Keratinocyte (primary cell): ENCODE data around the gene EFNB3. TPM values are rescaled to one million over a fixed set of nuclear protein-coding genes. Genes with fewer than 3 reads are reported as not detected.

Experiments used
- DNase-seq: peaks from one replicate; pipeline ENCODE4 v3.0.0-alpha.2; 2011; ENCODE audit warnings: low read depth, missing footprints, low spot score
- FAIRE-seq: peaks from 2 replicates; lab custom pipeline; 2011; peaks lifted over from hg19 to GRCh38; lab: Jason Lieb, UNC
- H2AFZ ChIP-seq: 2 replicates; pipeline ENCODE4 v1.6.0; 2012; ENCODE audit warnings: low read length, control low read depth, inconsistent platforms; ENCODE audit not compliant: control insufficient read depth
- H3K27ac ChIP-seq: 2 replicates; pipeline ENCODE4 v1.5.1; 2011; ENCODE audit warnings: low read length; ENCODE audit not compliant: control insufficient read depth, insufficient read depth
- H3K27me3 ChIP-seq: 3 replicates; pipeline ENCODE4 v1.6.0; 2011; ENCODE audit warnings: low read length; ENCODE audit not compliant: control insufficient read depth, insufficient read depth; ENCODE audit errors: extremely low read depth
- H3K36me3 ChIP-seq, 2 experiments: 2 replicates in 1 of 2; 3 replicates in 1 of 2; pipeline ENCODE4 v1.5.1; 2011; ENCODE audit warnings: low read length in 2 of 2, mild to moderate bottlenecking in 1 of 2; ENCODE audit not compliant: control insufficient read depth in 2 of 2, insufficient read depth in 2 of 2; ENCODE audit errors: extremely low read depth in 1 of 2
- H3K4me1 ChIP-seq: 3 replicates; pipeline ENCODE4 v1.5.1; 2011; ENCODE audit warnings: low read length; ENCODE audit not compliant: control insufficient read depth, insufficient read depth; ENCODE audit errors: extremely low read depth
- H3K4me2 ChIP-seq: 3 replicates; pipeline ENCODE4 v1.6.0; 2011; ENCODE audit warnings: low read depth, low read length; ENCODE audit not compliant: control insufficient read depth, insufficient read depth; ENCODE audit errors: extremely low read depth
- H3K4me3 ChIP-seq, 3 experiments: fragments of 200-600 bp in 1 of 3; sonication (generic) in 1 of 3; 2 replicates in 2 of 3; 3 replicates in 1 of 3; pipeline ENCODE4 v1.5.1; 2011 to 2016; ENCODE audit warnings: low read length in 3 of 3, mild to moderate bottlenecking in 3 of 3, control low read depth in 2 of 3, inconsistent platforms in 1 of 3, low read depth in 1 of 3, mixed read lengths in 1 of 3, mixed run types in 1 of 3, moderate library complexity in 1 of 3; ENCODE audit not compliant: control insufficient read depth in 2 of 3, insufficient read depth in 2 of 3; ENCODE audit errors: extremely low read depth in 1 of 3
- H3K79me2 ChIP-seq: 2 replicates; pipeline ENCODE4 v1.6.0; 2012; ENCODE audit warnings: low read length; ENCODE audit not compliant: control insufficient read depth, insufficient read depth
- H3K9ac ChIP-seq: 3 replicates; pipeline ENCODE4 v1.6.0; 2011; ENCODE audit warnings: low read length; ENCODE audit not compliant: control insufficient read depth, insufficient read depth; ENCODE audit errors: extremely low read depth
- H3K9me1 ChIP-seq: 3 replicates; pipeline ENCODE4 v1.6.0; 2011; ENCODE audit warnings: low read length; ENCODE audit not compliant: control insufficient read depth, insufficient read depth; ENCODE audit errors: extremely low read depth
- H3K9me3 ChIP-seq: 2 replicates; pipeline ENCODE4 v1.5.1; 2012; ENCODE audit warnings: low read depth, low read length; ENCODE audit not compliant: control insufficient read depth
- H4K20me1 ChIP-seq: 3 replicates; pipeline ENCODE4 v1.6.0; 2011; ENCODE audit warnings: low read length; ENCODE audit not compliant: control insufficient read depth, insufficient read depth; ENCODE audit errors: extremely low read depth
- CTCF ChIP-seq, 3 experiments: IDR thresholded peaks in 1 of 3; conservative IDR thresholded peaks in 1 of 3; optimal IDR thresholded peaks in 1 of 3; 2 replicates in 2 of 3; 3 replicates in 1 of 3; pipeline versions ENCODE3 to v1.5.1; 2011; ENCODE audit warnings: low read length in 3 of 3, mild to moderate bottlenecking in 3 of 3, moderate library complexity in 2 of 3, control low read depth in 1 of 3, inconsistent platforms in 1 of 3; ENCODE audit not compliant: insufficient read depth in 2 of 3; ENCODE audit errors: extremely low read depth in 1 of 3
- EZH2 ChIP-seq: IDR thresholded peaks from one replicate; pipeline ENCODE4 v1.6.1; 2012; ENCODE audit warnings: inconsistent platforms, mild to moderate bottlenecking, low read length, moderate library complexity
- dilution Hi-C: fragments of 300-500 bp; cut with MboI; formaldehyde crosslinking; loops from one replicate; pipeline ENCODE4 v1.7.0; 2020; ENCODE audit warnings: low sequenced_read_pairs; ENCODE audit not compliant: extremely low pct_ligation_motif_present
- polyA plus RNA-seq, 5 experiments: library from polyadenylated mRNA; depleted of rRNA in 3 of 5; stranded (reverse) in 3 of 5; stranded (forward) in 1 of 5; unstranded in 1 of 5; fragments of >200 nt; gene quantifications; 1 replicate in 1 of 5; 2 replicates in 3 of 5; 3 replicates in 1 of 5; pipeline versions ENCODE4 v1.2.1 to v1.2.3, GENCODE V29; 2011 to 2012; ENCODE audit warnings: missing spikeins in 2 of 5, low read depth in 1 of 5, low replicate concordance in 1 of 5

The EFNB3 gene
- polyA plus RNA-seq, 1 donor (not counting 4 experiments of a cell fraction or from before 2014, with no cell fraction given): 4.1 TPM

GRCh38 chr17:7714721-7715594, 10.0 kb downstream of the EFNB3 start:
- H3K4me3 ChIP-seq: no peak overlapping the region
- H3K79me2 ChIP-seq: no peaks in the 10 kb centered on the region
- H2AFZ ChIP-seq: no peak overlapping the region
- dilution Hi-C loops: no loop called here
- no peaks in the 10 kb centered on the region for H3K9me3 ChIP-seq
- H4K20me1 ChIP-seq: no peaks in the 10 kb centered on the region
- H3K27me3 ChIP-seq: peaks cover 21% of the 10 kb centered on the region
- DNase-seq (no peak), FAIRE-seq (no peak)
- H3K4me2 ChIP-seq: no peak overlapping the region
- TF ChIP-seq EZH2: no peak
- no peak for TF ChIP-seq CTCF (optimal IDR thresholded peaks at IDR 0.05 in 1 of 3, IDR thresholded peaks at IDR 0.05 in 1 of 3, conservative IDR thresholded peaks at IDR 0.05 in 1 of 3; ENCODE audit: extremely low read depth in 1 of 3, insufficient read depth in 2 of 3, low read length in 3 of 3)
- no peaks in the 10 kb centered on the region for H3K36me3 ChIP-seq
- H3K9me1 ChIP-seq: no peaks in the 10 kb centered on the region
- H3K4me1 ChIP-seq: peaks cover 8% of the 10 kb centered on the region
- H3K9ac ChIP-seq: no peak overlapping the region
- no peak overlapping the region for H3K27ac ChIP-seq

DNA sequence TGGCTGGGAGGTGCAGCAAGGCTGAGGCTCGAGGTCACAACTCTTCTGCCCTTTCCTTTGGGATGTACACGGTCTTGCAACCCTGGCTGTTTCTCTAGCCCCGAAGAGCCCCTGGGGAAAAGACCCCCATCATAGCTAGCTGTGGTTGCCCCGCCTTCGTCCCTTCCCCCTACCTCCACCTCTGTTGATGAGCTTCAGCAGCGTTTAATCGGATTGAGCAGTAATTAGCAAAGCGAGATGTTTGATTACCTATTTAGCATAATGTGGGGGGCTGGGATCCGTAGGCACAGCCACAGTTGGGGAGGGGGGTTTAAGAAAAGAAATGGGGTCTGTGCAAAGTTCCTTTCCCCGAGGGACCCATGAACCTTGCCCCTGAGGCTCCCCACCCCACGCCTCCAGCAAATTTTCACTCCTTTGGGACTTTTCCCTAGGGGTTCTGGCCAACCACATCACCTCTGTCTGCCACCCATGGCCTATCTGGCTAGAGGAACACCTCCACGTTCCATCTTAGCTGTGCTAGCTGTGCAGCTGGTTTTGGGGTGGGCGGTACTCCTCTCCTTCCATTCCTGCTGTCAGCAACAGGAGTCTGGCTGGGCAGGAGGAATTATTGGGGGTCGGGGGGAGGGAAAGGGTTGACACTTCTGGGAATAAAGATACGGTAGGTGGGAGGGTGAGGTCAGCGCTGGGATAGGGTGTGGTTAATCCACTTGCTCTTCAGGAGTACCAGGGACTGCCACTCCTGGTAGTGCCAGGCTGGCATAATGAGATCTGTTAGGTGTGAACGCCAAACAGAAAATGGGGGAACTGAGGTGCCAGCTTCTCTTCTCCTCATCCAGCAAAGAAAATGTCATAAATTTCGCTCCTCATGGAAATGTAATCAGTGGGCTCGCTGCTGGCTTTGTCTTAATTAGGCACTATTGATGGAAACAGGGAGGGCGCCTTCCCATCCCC, 11.2 kb downstream of the EFNB3 start:
- no peaks in the 10 kb centered on the region for H3K79me2 ChIP-seq
- peak overlapping the region; percentile 60 to 91 (median 79) for H3K4me3 ChIP-seq
- H3K9me3 ChIP-seq: no peaks in the 10 kb centered on the region
- peak overlapping the region; percentile 93 for H3K4me2 ChIP-seq
- H4K20me1 ChIP-seq: no peaks in the 10 kb centered on the region
- no peak for TF ChIP-seq CTCF (optimal IDR thresholded peaks at IDR 0.05 in 1 of 3, IDR thresholded peaks at IDR 0.05 in 1 of 3, conservative IDR thresholded peaks at IDR 0.05 in 1 of 3; ENCODE audit: extremely low read depth in 1 of 3, insufficient read depth in 2 of 3, low read length in 3 of 3)
- peak; percentile 13 for FAIRE-seq
- dilution Hi-C loops: no loop called here
- DNase-seq: no peak
- H3K9me1 ChIP-seq: no peaks in the 10 kb centered on the region
- H3K27ac ChIP-seq: peak overlapping the region; percentile 42
- H2AFZ ChIP-seq: peak overlapping the region; percentile 21
- no peaks in the 10 kb centered on the region for H3K36me3 ChIP-seq
- H3K27me3 ChIP-seq: peaks cover 26% of the 10 kb centered on the region
- peak overlapping the region; percentile 73 for H3K9ac ChIP-seq
- peaks cover 4% of the 10 kb centered on the region for H3K4me1 ChIP-seq
